ENCODE data around the gene MFSD12. TPM values are rescaled to one million over a fixed set of nuclear protein-coding genes. Genes with fewer than 3 reads are reported as not detected.

The MFSD12 gene
- total RNA-seq, 3 donors from 2014 or later: 25.0 to 43.6 (median 36.8) TPM

GRCh38 chr19:3604987-3605343, 47.6 kb upstream of the MFSD12 start:
- TF ChIP-seq CTCF (IDR thresholded peaks at IDR 0.05): no peak
- intact Hi-C loops (cut with DNase I, micrococcal nuclease): no loop called here
- no peaks in the 10 kb centered on the region for H3K36me3 ChIP-seq (ENCODE audit: low read depth)
- H3K9me3 ChIP-seq: no peaks in the 10 kb centered on the region
- peaks cover 28% of the 10 kb centered on the region for H3K4me1 ChIP-seq (ENCODE audit: low read depth)
- H3K4me3 ChIP-seq: no peak overlapping the region
- DNase-seq: no peak
- no peak for ATAC-seq

- ATAC-seq: no peak
- H3K4me1 ChIP-seq (ENCODE audit: low read depth): peaks cover 28% of the 10 kb centered on the region
- intact Hi-C loops (cut with DNase I, micrococcal nuclease): no loop called here
Measured at GRCh38 chr19:3604227-3604986, 47.0 kb upstream of the MFSD12 start.

DNA sequence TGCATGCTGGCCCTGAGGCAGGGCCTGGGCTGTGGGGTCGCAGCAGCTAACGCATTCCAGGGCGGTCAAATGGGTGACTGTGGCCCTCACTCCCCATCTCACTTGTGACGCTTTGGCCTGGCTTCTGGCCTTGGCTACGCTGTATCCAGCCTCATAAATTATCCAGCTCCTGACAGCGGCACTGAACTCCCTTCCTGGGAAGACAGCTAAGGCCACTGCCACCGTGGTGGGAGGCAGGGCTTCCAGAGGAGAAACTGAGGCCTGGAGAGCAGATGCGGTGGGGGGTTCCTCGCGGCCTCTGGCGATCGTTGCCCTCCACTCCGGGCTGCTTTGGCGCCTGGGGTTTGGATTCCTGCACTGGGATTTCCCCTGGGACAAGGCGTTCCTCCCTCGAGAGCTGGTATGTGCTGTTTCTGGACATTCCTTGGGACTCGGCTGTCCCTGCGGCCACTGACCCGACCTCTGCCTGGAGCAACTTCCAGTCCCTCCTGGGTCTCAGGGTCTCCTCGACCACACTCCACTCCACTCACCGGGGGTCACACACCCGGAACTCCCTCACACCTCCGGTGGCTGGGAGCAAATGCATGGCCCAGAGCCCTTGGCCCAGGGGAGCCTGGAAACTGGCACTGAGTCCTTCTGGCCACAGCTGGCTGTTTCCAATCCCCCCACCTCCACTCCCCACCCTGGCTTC, 45.9 kb upstream of the MFSD12 start:
- no peak for ATAC-seq
- TF ChIP-seq CTCF (IDR thresholded peaks at IDR 0.05): no peak
- DNase-seq: no peak
- Histone ChIP-seq H3K9me3 (no peaks in the 10 kb centered on the region), H3K4me1 (ENCODE audit: low read depth) (peaks cover 28% of the 10 kb centered on the region), H3K36me3 (ENCODE audit: low read depth) (no peaks in the 10 kb centered on the region), H3K4me3 (no peak overlapping the region)
- intact Hi-C loops (cut with DNase I, micrococcal nuclease): no loop called here

More at GRCh38 chr19:3604227-3604986, 47.0 kb upstream of the MFSD12 start:
- Histone ChIP-seq H3K9me3 (no peaks in the 10 kb centered on the region), H3K4me3 (no peak overlapping the region), H3K36me3 (ENCODE audit: low read depth) (no peaks in the 10 kb centered on the region)
- no peak for TF ChIP-seq CTCF (IDR thresholded peaks at IDR 0.05)
- DNase-seq: no peak

DNA sequence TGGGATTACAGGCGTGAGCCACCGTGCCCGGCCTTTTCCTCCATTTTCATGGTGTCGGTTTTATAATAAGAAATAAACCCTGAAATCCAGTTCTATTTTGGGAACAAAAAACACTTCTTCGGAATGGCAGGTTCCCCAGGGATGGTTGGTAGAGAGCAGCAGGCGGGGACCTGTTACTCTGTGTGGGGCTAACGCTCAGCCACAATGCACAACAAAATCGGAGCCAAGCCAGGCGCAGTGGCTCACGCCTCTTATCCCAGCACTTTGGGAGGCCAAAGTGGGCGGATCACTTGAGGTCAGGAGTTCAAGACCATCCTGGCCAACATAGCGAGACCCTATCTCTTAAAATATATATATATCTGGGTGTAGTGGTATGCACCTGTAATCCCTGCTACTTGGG, 43.6 kb upstream of the MFSD12 start:
- no peaks in the 10 kb centered on the region for H3K9me3 ChIP-seq
- ATAC-seq (no peak), DNase-seq (no peak)
- no peak for TF ChIP-seq CTCF (IDR thresholded peaks at IDR 0.05)
- intact Hi-C loops (cut with DNase I, micrococcal nuclease): no loop called here
- H3K4me3 ChIP-seq: no peak overlapping the region
- no peaks in the 10 kb centered on the region for H3K36me3 ChIP-seq (ENCODE audit: low read depth)
- H3K4me1 ChIP-seq (ENCODE audit: low read depth): peaks cover 12% of the 10 kb centered on the region

- intact Hi-C loops (cut with DNase I, micrococcal nuclease): no loop called here
- H3K9me3 ChIP-seq: no peaks in the 10 kb centered on the region
- no peaks in the 10 kb centered on the region for H3K36me3 ChIP-seq (ENCODE audit: low read depth)
- no peak overlapping the region for H3K4me3 ChIP-seq
- no peak for TF ChIP-seq CTCF (IDR thresholded peaks at IDR 0.05)
- DNase-seq (no peak), ATAC-seq (no peak)
- H3K4me1 ChIP-seq (ENCODE audit: low read depth): peaks cover 2% of the 10 kb centered on the region
Measured at GRCh38 chr19:3599776-3600187, 42.4 kb upstream of the MFSD12 start.

Data from mucosa of descending colon (tissue), 3 donors.